OCI-LY1 (cell line): ENCODE data around the gene DGCR8.

ENCODE experiments used
- H2AFZ ChIP-seq: fragments of 200-600 bp; sonication (generic), shearing (Covaris generic); 2 replicates; pipeline ENCODE4 v1.6.0; 2014; ENCODE audit warnings: antibody characterized with exemption, mild to moderate bottlenecking, low read length
- H3F3A ChIP-seq: fragments of 200-600 bp; sonication (generic), shearing (Covaris generic); 2 replicates; pipeline ENCODE4 v1.6.0; 2014; ENCODE audit warnings: mild to moderate bottlenecking, antibody characterized with exemption, low read length, moderate library complexity; ENCODE audit not compliant: insufficient read depth
- H3K27ac ChIP-seq: fragments of 200-600 bp; sonication (generic); 2 replicates; pipeline ENCODE4 v1.5.1; 2014; ENCODE audit warnings: low read length, mixed run types, mild to moderate bottlenecking, low read depth; ENCODE audit not compliant: poor library complexity, severe bottlenecking
- H3K27me3 ChIP-seq: fragments of 200-600 bp; sonication (generic); 2 replicates; pipeline ENCODE4 v1.6.0; 2014; ENCODE audit warnings: antibody characterized with exemption, mild to moderate bottlenecking, low read length, moderate library complexity; ENCODE audit not compliant: insufficient read depth
- H3K36me3 ChIP-seq: fragments of 200-600 bp; sonication (generic); 2 replicates; pipeline ENCODE4 v1.6.1; 2014; ENCODE audit warnings: mild to moderate bottlenecking, antibody characterized with exemption, low read length, moderate library complexity, mixed read lengths; ENCODE audit not compliant: insufficient read depth
- H3K4me1 ChIP-seq: fragments of 200-600 bp; sonication (generic); 2 replicates; pipeline ENCODE4 v1.5.1; 2014; ENCODE audit warnings: mild to moderate bottlenecking, low read length, moderate library complexity; ENCODE audit not compliant: insufficient read depth, severe bottlenecking
- H3K4me2 ChIP-seq: fragments of 200-600 bp; sonication (generic), shearing (Covaris generic); 2 replicates; pipeline ENCODE4 v1.6.1; 2014; ENCODE audit warnings: low read length
- H3K4me3 ChIP-seq: fragments of 200-600 bp; sonication (generic); 2 replicates; pipeline ENCODE4 v1.5.1; 2014; ENCODE audit warnings: low read length, low read depth, mild to moderate bottlenecking, mixed read lengths; ENCODE audit not compliant: poor library complexity, severe bottlenecking
- H3K79me2 ChIP-seq: fragments of 200-600 bp; shearing (Covaris generic); 2 replicates; pipeline ENCODE4 v1.6.1; 2016; ENCODE audit warnings: mixed run types, low read length, mixed read lengths; ENCODE audit not compliant: insufficient read depth
- H3K9ac ChIP-seq: fragments of 200-600 bp; sonication (generic), shearing (Covaris generic); 2 replicates; pipeline ENCODE4 v1.6.1; 2014; ENCODE audit warnings: mild to moderate bottlenecking, low read length, mixed read lengths
- H3K9me2 ChIP-seq: fragments of 200-600 bp; sonication (generic), shearing (Covaris generic); 2 replicates; pipeline ENCODE4 v1.6.1; 2014; ENCODE audit warnings: low read depth, mild to moderate bottlenecking, low read length, mixed read lengths
- H3K9me3 ChIP-seq: fragments of 200-600 bp; shearing (Covaris generic); 2 replicates; pipeline ENCODE4 v1.6.1; 2014; ENCODE audit warnings: low read length, mixed read lengths
- H4K20me1 ChIP-seq: fragments of 200-600 bp; sonication (generic), shearing (Covaris generic); 2 replicates; pipeline ENCODE4 v1.6.0; 2016; ENCODE audit warnings: mild to moderate bottlenecking, low read length; ENCODE audit not compliant: insufficient read depth
- CTCF ChIP-seq: fragments of 200-600 bp; sonication (generic), shearing (Covaris generic); IDR thresholded peaks from 2 replicates; pipeline ENCODE4 v1.5.1; 2017; ENCODE audit warnings: mild to moderate bottlenecking, antibody characterized with exemption, low read length, moderate library complexity, mixed read lengths
- EZH2 ChIP-seq: fragments of 200-600 bp; sonication (generic), shearing (Covaris generic); IDR thresholded peaks from 2 replicates; pipeline ENCODE4 v1.8.0; 2017; ENCODE audit warnings: borderline replicate concordance, mixed run types, mild to moderate bottlenecking, antibody characterized with exemption, low read length, moderate library complexity, mixed read lengths

Gene DGCR8

GRCh38 chr22:20137113-20137512, 57.1 kb downstream of the DGCR8 start:
- Histone ChIP-seq H3K4me3 (no peak overlapping the region), H2AFZ (no peak overlapping the region), H4K20me1 (no peaks in the 10 kb centered on the region), H3F3A (no peaks in the 10 kb centered on the region), H3K9me2 (no peaks in the 10 kb centered on the region), H3K79me2 (no peaks in the 10 kb centered on the region), H3K36me3 (no peaks in the 10 kb centered on the region), H3K4me1 (peaks cover 18% of the 10 kb centered on the region), H3K9me3 (no peaks in the 10 kb centered on the region), H3K27ac (no peak overlapping the region), H3K27me3 (no peaks in the 10 kb centered on the region), H3K4me2 (no peak overlapping the region), H3K9ac (no peak overlapping the region)
- TF ChIP-seq CTCF (no peak), EZH2 (no peak)

- no peaks in the 10 kb centered on the region for H3K9me3 ChIP-seq
- no peak overlapping the region for H3K27ac ChIP-seq
- H3K4me1 ChIP-seq: peaks cover 18% of the 10 kb centered on the region
- no peak overlapping the region for H2AFZ ChIP-seq
- H3F3A ChIP-seq: no peaks in the 10 kb centered on the region
- no peak overlapping the region for H3K9ac ChIP-seq
- H3K36me3 ChIP-seq: no peaks in the 10 kb centered on the region
- H3K4me2 ChIP-seq: no peak overlapping the region
- no peaks in the 10 kb centered on the region for H3K27me3 ChIP-seq
- H4K20me1 ChIP-seq: no peaks in the 10 kb centered on the region
- no peaks in the 10 kb centered on the region for H3K79me2 ChIP-seq
- no peak overlapping the region for H3K4me3 ChIP-seq
- no peak for TF ChIP-seq EZH2
- no peak for TF ChIP-seq CTCF
- no peaks in the 10 kb centered on the region for H3K9me2 ChIP-seq
These were observed 57.8 kb downstream of the DGCR8 start for GRCh38 chr22:20137671-20138416.

GRCh38 chr22:20138417-20138738, 58.3 kb downstream of the DGCR8 start:
- Histone ChIP-seq H3K9me2 (no peaks in the 10 kb centered on the region), H3K9ac (no peak overlapping the region), H3K4me3 (no peak overlapping the region), H3K4me2 (no peak overlapping the region), H3K79me2 (no peaks in the 10 kb centered on the region), H3K27me3 (no peaks in the 10 kb centered on the region), H2AFZ (no peak overlapping the region), H3K27ac (no peak overlapping the region), H3K36me3 (no peaks in the 10 kb centered on the region), H3F3A (no peaks in the 10 kb centered on the region), H4K20me1 (no peaks in the 10 kb centered on the region), H3K4me1 (peaks cover 18% of the 10 kb centered on the region), H3K9me3 (no peaks in the 10 kb centered on the region)
- TF ChIP-seq EZH2 (no peak), CTCF (no peak)
